Endothelial cell of umbilical vein (primary cell): ENCODE measurements around the gene PODNL1. TPM values are rescaled to one million over a fixed set of nuclear protein-coding genes. Genes with fewer than 3 reads are reported as not detected.

Experiments
- BruUV-seq: library from RNA; stranded (reverse); fragments of 400-500 nt; replicated peaks from 2 replicates; lab custom pipeline; 2021; lab: Mats Ljungman, UMichigan
- CTCF ChIA-PET: fragments of 300-600, 350-600 bp; sonication (Branson Sonifier 250); formaldehyde crosslinking; loops from one replicate; lab custom pipeline; 2021; ENCODE audit warnings: antibody characterized with exemption, inconsistent platforms; lab: Charles Lee
- POLR2A ChIA-PET: fragments of 300-600, 350-600 bp; sonication (Branson Sonifier 250); formaldehyde crosslinking; loops from one replicate; lab custom pipeline; 2021; ENCODE audit warnings: antibody characterized with exemption, inconsistent platforms; lab: Charles Lee
- DNase-seq: peaks from one replicate; pipeline ENCODE4 v3.0.0-alpha.2; 2011; ENCODE audit warnings: low read depth, low spot score
- FAIRE-seq: peaks from 2 replicates; lab custom pipeline; 2011; peaks lifted over from hg19 to GRCh38; lab: Jason Lieb, UNC
- H2AFZ ChIP-seq: 2 replicates; pipeline ENCODE4 v1.6.0; 2012; ENCODE audit warnings: low read depth, low read length, control low read depth, inconsistent platforms
- H3K27ac ChIP-seq: 2 replicates; pipeline ENCODE4 v1.5.1; 2011; ENCODE audit warnings: low read depth, mild to moderate bottlenecking, control low read depth, low read length, moderate library complexity; ENCODE audit not compliant: insufficient read depth
- H3K27me3 ChIP-seq, 2 experiments: 2 replicates each; pipeline versions ENCODE4 v1.6.0 to v1.6.1; 2011; ENCODE audit warnings: low read length in 2 of 2, mixed read lengths in 1 of 2; ENCODE audit not compliant: control insufficient read depth in 2 of 2, insufficient read depth in 2 of 2
- H3K36me3 ChIP-seq, 2 experiments: 2 replicates in 1 of 2; 3 replicates in 1 of 2; pipeline ENCODE4 v1.5.1; 2011; ENCODE audit warnings: low read length in 2 of 2, mild to moderate bottlenecking in 1 of 2, moderate library complexity in 1 of 2; ENCODE audit not compliant: control insufficient read depth in 2 of 2, insufficient read depth in 2 of 2; ENCODE audit errors: extremely low read depth in 1 of 2
- H3K4me1 ChIP-seq: 3 replicates; pipeline ENCODE4 v1.5.1; 2011; ENCODE audit warnings: mild to moderate bottlenecking, low read length; ENCODE audit not compliant: control insufficient read depth, insufficient read depth; ENCODE audit errors: extremely low read depth
- H3K4me2 ChIP-seq: 2 replicates; pipeline ENCODE4 v1.6.1; 2011; ENCODE audit warnings: low read length, control low read depth, mixed read lengths; ENCODE audit not compliant: insufficient read depth
- H3K4me3 ChIP-seq, 3 experiments: fragments of 200-600 bp in 1 of 3; sonication (generic), shearing (Covaris generic) in 1 of 3; replicated peaks in 1 of 3; 2 replicates each; pipeline ENCODE4 v1.5.1; 2011 to 2016; ENCODE audit warnings: control low read depth in 3 of 3, low read length in 3 of 3, mild to moderate bottlenecking in 2 of 3, inconsistent platforms in 1 of 3, low read depth in 1 of 3, moderate library complexity in 1 of 3; ENCODE audit not compliant: insufficient read depth in 1 of 3
- H3K79me2 ChIP-seq: 2 replicates; pipeline ENCODE4 v1.6.0; 2012; ENCODE audit warnings: low read length, inconsistent platforms; ENCODE audit not compliant: control insufficient read depth, insufficient read depth
- H3K9ac ChIP-seq: replicated peaks from 2 replicates; pipeline ENCODE3; 2011; ENCODE audit warnings: low read length, control low read depth; ENCODE audit not compliant: insufficient read depth; ENCODE audit errors: extremely low read depth
- H3K9me1 ChIP-seq: replicated peaks from 3 replicates; pipeline ENCODE4 v1.6.0; 2011; ENCODE audit warnings: mild to moderate bottlenecking, low read length; ENCODE audit not compliant: control insufficient read depth, insufficient read depth; ENCODE audit errors: extremely low read depth
- H3K9me3 ChIP-seq: replicated peaks from 2 replicates; pipeline ENCODE4 v1.5.1; 2012; ENCODE audit warnings: low read length, inconsistent platforms; ENCODE audit not compliant: control insufficient read depth, insufficient read depth
- H4K20me1 ChIP-seq: replicated peaks from 2 replicates; pipeline ENCODE3; 2011; ENCODE audit warnings: mild to moderate bottlenecking, low read length; ENCODE audit not compliant: control insufficient read depth, insufficient read depth; ENCODE audit errors: extremely low read depth
- CTCF ChIP-seq, 2 donors: IDR thresholded peaks; 1 replicate in 1 of 2; 2 replicates in 1 of 2; pipeline ENCODE4 v1.5.1; 2011; ENCODE audit warnings: low read length in 2 of 2, mild to moderate bottlenecking in 2 of 2, moderate library complexity in 2 of 2, control low read depth in 1 of 2, inconsistent platforms in 1 of 2, low read depth in 1 of 2; ENCODE audit not compliant: insufficient read depth in 1 of 2; ENCODE audit errors: extremely low read depth in 1 of 2
- EZH2 ChIP-seq: IDR thresholded peaks from 2 replicates; pipeline ENCODE4 v1.6.1; 2012; ENCODE audit warnings: borderline replicate concordance, low read depth, mild to moderate bottlenecking, moderate library complexity, low read length, inconsistent platforms; ENCODE audit not compliant: severe bottlenecking
- FOS ChIP-seq: IDR thresholded peaks from 2 replicates; pipeline ENCODE4 v1.6.1; 2011; ENCODE audit warnings: mild to moderate bottlenecking, low read length, moderate library complexity, borderline replicate concordance; ENCODE audit not compliant: insufficient read depth
- GATA2 ChIP-seq: IDR thresholded peaks from 2 replicates; pipeline ENCODE4 v1.7.0; 2011; ENCODE audit warnings: low read depth, mild to moderate bottlenecking, moderate library complexity, mixed read lengths, low read length; ENCODE audit not compliant: insufficient read length, insufficient read depth
- JUN ChIP-seq: IDR thresholded peaks from 2 replicates; pipeline ENCODE4 v1.6.1; 2011; ENCODE audit warnings: borderline replicate concordance, low read depth; ENCODE audit not compliant: insufficient read length, insufficient read depth
- MAX ChIP-seq: IDR thresholded peaks from 2 replicates; pipeline ENCODE4 v1.6.1; 2011; ENCODE audit not compliant: insufficient read depth, insufficient read length
- MYC ChIP-seq: IDR thresholded peaks from one replicate; pipeline ENCODE4 v1.6.1; 2011; ENCODE audit warnings: mild to moderate bottlenecking, low read depth, low read length
- POLR2A ChIP-seq: IDR thresholded peaks from 2 replicates; pipeline ENCODE4 v1.6.1; 2012; ENCODE audit warnings: low read depth, mild to moderate bottlenecking, control low read depth, low read length
- POLR2AphosphoS5 ChIP-seq: IDR thresholded peaks from 2 replicates; pipeline ENCODE4 v1.6.1; 2012; ENCODE audit warnings: low read depth, mild to moderate bottlenecking, control low read depth, low read length, moderate library complexity; ENCODE audit not compliant: insufficient read depth
- dilution Hi-C: fragments of 300-500 bp; cut with MboI; formaldehyde crosslinking; loops from one replicate; pipeline ENCODE4 v1.15.0; 2019; ENCODE audit warnings: low sequenced_read_pairs; ENCODE audit not compliant: extremely low pct_ligation_motif_present
- intact Hi-C: fragments of 100-400 bp; cut with micrococcal nuclease; formaldehyde crosslinking; loops from one replicate; pipeline ENCODE4 v1.10.0; 2022
- polyA plus RNA-seq, 4 experiments: library from polyadenylated mRNA; depleted of rRNA in 3 of 4; stranded (reverse) in 3 of 4; unstranded in 1 of 4; fragments of >200 nt; gene quantifications; 2 replicates each; pipeline versions ENCODE4 v1.2.1 to v1.2.3, GENCODE V29; 2011 to 2012; ENCODE audit warnings: missing spikeins in 1 of 4
- total RNA-seq: library from RNA; stranded (reverse); gene quantifications from 2 replicates; pipeline ENCODE4 v1.2.3, GENCODE V29; 2021

Gene PODNL1
- total and polyA plus RNA-seq, 2 donors (not counting 3 experiments of a cell fraction or from before 2014, with no cell fraction given) = 0.21 TPM; not detected in 1

GRCh38 chr19:13887018-13887436 is 51.2 kb downstream of the PODNL1 start:
- CTCF ChIA-PET = interaction anchor here (0.8 to 1.7 kb wide), 7 partner anchors 10 to 185 kb away, joined by 3 to 5 read pairs (median 4); partner anchors contain the start of genes MISP3 and PODNL1

More at GRCh38 chr19:13887018-13887436, 51.2 kb downstream of the PODNL1 start:
- Histone ChIP-seq H3K4me1 (no peaks in the 10 kb centered on the region), H3K36me3 (no peaks in the 10 kb centered on the region), H2AFZ (no peak overlapping the region), H3K27ac (no peak overlapping the region), H3K4me3 (no peak overlapping the region), H3K9me1 (no peaks in the 10 kb centered on the region), H3K9me3 (no peaks in the 10 kb centered on the region), H3K9ac (no peak overlapping the region), H3K4me2 (no peak overlapping the region), H4K20me1 (no peaks in the 10 kb centered on the region), H3K79me2 (no peaks in the 10 kb centered on the region), H3K27me3 (no peaks in the 10 kb centered on the region)
- POLR2A ChIA-PET = interaction anchor here (0.6 kb wide), 1 partner anchor 15 kb away, joined by 5 read pairs; no protein-coding TSS in a partner anchor
- dilution Hi-C loops = no loop called here
- DNase-seq (no peak), FAIRE-seq (no peak)
- TF ChIP-seq POLR2AphosphoS5 = no peak
- no peak for TF ChIP-seq EZH2
- no peak for TF ChIP-seq MYC
- TF ChIP-seq CTCF (IDR thresholded peaks at IDR 0.05; ENCODE audit: extremely low read depth in 1 of 2, insufficient read depth in 1 of 2, low read depth in 1 of 2, low read length in 2 of 2) = no peak
- TF ChIP-seq JUN = no peak
- no peak for TF ChIP-seq POLR2A
- TF ChIP-seq MAX = no peak
- TF ChIP-seq FOS = no peak
- TF ChIP-seq GATA2 = no peak
- no TSS peak for BruUV-seq
- intact Hi-C loops = no loop called here
